Activated naive CD4-positive, alpha-beta T cell treated with anti-CD3 and anti-CD28 coated beads for 36 hours (primary cell): ENCODE measurements around the gene CSTF1. TPM values are rescaled to one million over a fixed set of nuclear protein-coding genes. Genes with fewer than 3 reads are reported as not detected.
A peak's percentile ranks its signal among the peaks of the same experiment; 100 is the strongest.

Experiments
- CTCF ChIA-PET: fragments of 350-600 bp; sonication (Branson Sonifier 250); formaldehyde crosslinking; loops from one replicate; lab custom pipeline; 2021; ENCODE audit warnings: antibody characterized with exemption; lab: Charles Lee
- DNase-seq: peaks from one replicate; pipeline ENCODE4 v3.0.0-alpha.2; 2020
- H3K27ac Mint-ChIP-seq: one replicate; pipeline ENCODE4 v1.8.0; 2021; ENCODE audit warnings: mild to moderate bottlenecking, mixed read lengths
- H3K27me3 Mint-ChIP-seq: one replicate; pipeline ENCODE4 v1.8.0; 2021; ENCODE audit warnings: low read depth, mixed read lengths
- H3K36me3 Mint-ChIP-seq: one replicate; pipeline ENCODE4 v1.8.0; 2021; ENCODE audit warnings: low read depth, mixed read lengths
- H3K4me1 Mint-ChIP-seq: one replicate; pipeline ENCODE4 v1.8.0; 2021; ENCODE audit warnings: low read depth, mixed read lengths
- H3K4me3 Mint-ChIP-seq: one replicate; pipeline ENCODE4 v1.8.0; 2021; ENCODE audit warnings: mild to moderate bottlenecking, moderate library complexity, mixed read lengths
- H3K9me3 Mint-ChIP-seq: one replicate; pipeline ENCODE4 v1.8.0; 2021; ENCODE audit warnings: mixed read lengths
- intact Hi-C: fragments of 100-400 bp; cut with micrococcal nuclease; formaldehyde crosslinking; loops from one replicate; pipeline ENCODE4 v1.15.1; 2023
- total RNA-seq, 2 experiments: library from RNA; stranded (reverse); gene quantifications; one replicate each; pipeline ENCODE4 v1.2.3, GENCODE V29; 2021

The CSTF1 gene
- total RNA-seq, 2 experiments from 2014 or later = 68.0 to 70.7 TPM

DNA sequence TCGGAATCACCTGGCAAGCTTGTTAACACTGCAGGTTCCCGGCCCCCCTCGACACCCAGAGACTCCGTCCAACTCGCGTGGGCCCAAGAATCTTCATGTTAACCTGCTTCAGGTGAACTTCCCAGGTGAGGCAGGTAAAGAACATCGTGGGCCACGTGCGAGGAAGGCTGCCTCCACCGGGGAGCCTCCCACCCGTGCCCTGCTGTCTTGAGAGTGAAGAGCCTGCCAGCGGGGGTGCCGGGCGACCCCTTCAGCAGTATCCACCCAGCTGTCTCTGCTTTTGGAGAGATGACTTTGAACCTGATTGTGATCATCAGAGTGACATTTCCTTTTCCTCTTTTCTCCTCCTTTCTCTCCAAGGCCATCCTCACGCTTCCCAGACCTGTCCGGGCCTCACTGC, 53.1 kb downstream of the CSTF1 start:
- Mint-ChIP-seq H3K4me1 (peaks cover 19% of the 10 kb centered on the region), H3K27ac (no peak overlapping the region), H3K4me3 (no peak overlapping the region), H3K27me3 (no peaks in the 10 kb centered on the region), H3K36me3 (peaks cover 3% of the 10 kb centered on the region), H3K9me3 (no peaks in the 10 kb centered on the region)
- CTCF ChIA-PET = interaction anchor here (0.6 kb wide), 1 partner anchor 70 kb away, joined by 5 read pairs; no protein-coding TSS in a partner anchor
- intact Hi-C loops = no loop called here
- no peak for DNase-seq

DNA sequence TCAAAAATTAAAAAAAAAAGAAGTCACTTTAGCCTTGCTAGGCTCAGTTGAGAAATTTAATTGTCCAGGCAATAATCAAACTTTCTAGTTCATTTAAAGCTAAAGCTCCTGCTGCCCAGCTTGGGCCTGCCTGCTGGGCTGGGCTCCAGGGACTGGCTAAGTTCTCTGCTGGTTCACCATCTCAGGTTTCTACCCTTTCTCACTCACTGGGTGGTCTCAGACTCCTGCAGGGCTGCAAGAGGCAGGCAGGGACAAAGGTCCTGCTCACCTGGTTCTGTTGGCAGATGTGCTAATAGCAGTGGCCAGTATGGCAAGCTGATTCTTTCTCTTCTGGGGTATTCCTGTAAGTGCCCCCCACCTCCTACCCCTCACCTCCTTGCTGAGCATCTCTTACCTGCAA, 54.8 kb downstream of the CSTF1 start:
- no peak for DNase-seq
- Mint-ChIP-seq H3K4me3 (no peak overlapping the region), H3K4me1 (peaks cover 9% of the 10 kb centered on the region), H3K9me3 (no peaks in the 10 kb centered on the region), H3K36me3 (peaks cover 7% of the 10 kb centered on the region), H3K27me3 (no peaks in the 10 kb centered on the region), H3K27ac (no peak overlapping the region)
- CTCF ChIA-PET = no interaction called here
- intact Hi-C loops = no loop called here

DNA sequence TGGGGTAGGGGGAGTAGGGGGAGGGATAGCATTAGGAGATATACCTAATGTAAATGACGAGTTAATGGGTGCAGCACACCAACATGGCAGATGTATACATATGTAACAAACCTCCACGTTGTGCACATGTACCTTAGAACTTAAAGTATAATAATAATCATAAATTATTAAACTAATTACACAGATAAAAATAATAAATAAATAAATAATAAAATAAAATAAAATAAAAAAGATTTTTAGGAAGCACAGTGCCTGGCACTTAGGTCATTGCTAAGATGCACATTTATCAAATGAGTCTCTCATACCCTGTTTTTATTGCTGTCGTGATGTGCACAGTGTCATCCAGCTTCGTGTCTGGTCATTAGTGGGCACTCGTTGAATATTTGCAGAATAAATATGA, 57.0 kb downstream of the CSTF1 start:
- peaks cover 8% of the 10 kb centered on the region for H3K36me3 Mint-ChIP-seq
- intact Hi-C loops = no loop called here
- CTCF ChIA-PET = no interaction called here
- no peaks in the 10 kb centered on the region for H3K27me3 Mint-ChIP-seq
- H3K9me3 Mint-ChIP-seq = no peaks in the 10 kb centered on the region
- no peak overlapping the region for H3K27ac Mint-ChIP-seq
- DNase-seq = no peak
- H3K4me1 Mint-ChIP-seq = peaks cover 10% of the 10 kb centered on the region
- no peak overlapping the region for H3K4me3 Mint-ChIP-seq

DNA sequence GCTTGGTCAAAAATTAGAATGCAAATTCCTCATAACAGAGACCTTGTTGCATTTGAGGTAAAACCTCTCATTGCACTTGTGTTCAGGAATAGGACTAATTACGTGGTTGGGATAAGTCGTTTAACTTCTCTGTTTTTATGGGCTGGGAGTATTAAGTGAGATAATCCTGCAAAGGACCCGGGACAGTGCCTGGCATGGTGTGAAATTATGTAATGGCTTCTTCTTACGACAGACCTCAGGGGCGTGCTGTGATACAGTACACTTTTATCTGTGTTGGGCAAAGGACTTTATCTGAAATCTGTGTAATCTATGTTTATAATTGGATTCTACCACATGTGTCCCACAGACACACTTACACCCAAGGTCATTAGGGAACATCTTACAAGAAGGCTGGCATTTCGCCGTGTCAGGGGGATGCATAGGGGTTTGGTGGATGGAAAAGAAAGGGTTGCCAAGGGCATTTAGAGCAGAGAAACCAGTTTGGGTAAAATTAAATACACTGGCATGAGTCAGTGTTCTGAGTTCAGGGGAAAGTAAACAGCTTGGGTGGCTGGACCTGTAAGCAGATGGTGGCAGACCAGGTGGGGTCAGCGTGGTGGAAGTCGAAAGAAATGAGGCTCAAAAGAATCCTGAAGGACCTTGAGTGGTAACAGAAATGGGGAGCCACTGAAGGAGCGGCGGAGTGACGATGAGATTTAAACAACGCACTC, 58.8 kb downstream of the CSTF1 start:
- CTCF ChIA-PET = no interaction called here
- Mint-ChIP-seq H3K4me3 (no peak overlapping the region), H3K36me3 (peaks cover 8% of the 10 kb centered on the region), H3K9me3 (no peaks in the 10 kb centered on the region), H3K4me1 (peaks cover 21% of the 10 kb centered on the region), H3K27ac (no peak overlapping the region), H3K27me3 (no peaks in the 10 kb centered on the region)
- intact Hi-C loops = no loop called here
- no peak for DNase-seq

DNA sequence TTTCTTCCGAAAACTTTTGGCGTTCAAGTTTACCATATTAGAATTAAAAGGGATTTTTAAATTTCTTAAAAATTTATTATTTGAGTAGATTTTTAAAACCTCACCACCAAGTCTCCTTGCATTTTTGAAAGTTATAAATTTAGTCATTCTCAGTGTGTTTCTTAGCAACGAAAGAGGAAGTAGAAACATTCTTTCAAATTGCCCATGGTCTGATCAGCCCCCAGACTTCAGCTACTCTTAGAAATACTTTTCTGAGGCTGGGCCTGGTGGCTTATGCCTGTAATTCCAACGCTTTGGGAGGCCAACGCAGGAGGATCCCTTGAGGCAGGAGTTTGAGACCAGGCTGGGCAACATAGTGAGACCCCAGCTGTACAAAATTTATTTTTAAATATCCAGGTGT, 60.9 kb downstream of the CSTF1 start:
- Mint-ChIP-seq H3K36me3 (peaks cover 11% of the 10 kb centered on the region), H3K27ac (no peak overlapping the region), H3K4me3 (no peak overlapping the region), H3K4me1 (peaks cover 21% of the 10 kb centered on the region), H3K9me3 (no peaks in the 10 kb centered on the region), H3K27me3 (no peaks in the 10 kb centered on the region)
- intact Hi-C loops = no loop called here
- CTCF ChIA-PET = no interaction called here
- DNase-seq = no peak

DNA sequence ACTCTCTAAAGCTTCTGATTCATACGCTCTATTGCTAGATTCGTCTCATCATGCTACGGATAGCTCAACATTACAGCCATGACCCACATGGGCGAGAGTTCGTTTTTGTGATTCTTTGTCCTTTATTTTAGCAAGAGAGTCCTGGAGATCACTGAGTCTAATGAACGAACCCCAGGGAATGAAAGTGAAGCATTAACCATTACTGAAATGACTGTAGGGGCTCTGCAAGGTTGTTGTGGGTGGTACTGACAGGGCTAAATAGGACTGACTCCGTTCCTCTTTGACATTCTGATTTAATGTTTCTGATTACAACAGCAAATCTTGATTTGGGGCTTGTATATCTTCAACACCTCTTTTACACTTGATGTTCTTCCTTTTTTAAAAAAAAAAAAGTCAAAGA, 62.3 kb downstream of the CSTF1 start:
- Mint-ChIP-seq H3K27ac (peak overlapping the region; percentile 68), H3K4me3 (no peak overlapping the region), H3K36me3 (peaks cover 11% of the 10 kb centered on the region), H3K9me3 (no peaks in the 10 kb centered on the region), H3K27me3 (no peaks in the 10 kb centered on the region), H3K4me1 (peaks cover 21% of the 10 kb centered on the region)
- DNase-seq = peak; percentile 26
- intact Hi-C loops = loop anchor here (1.0 kb wide), 2 partner anchors 14 kb away; partner anchors contain the start of gene RTF2
- CTCF ChIA-PET = interaction anchor here (1.0 kb wide), 1 partner anchor 24 kb away, joined by 3 read pairs; no protein-coding TSS in a partner anchor

Other genes starting within 250 kb of the CSTF1 start
- gene MC3R, start 143.9 kb upstream of the CSTF1 start, total RNA-seq = not detected
- gene FAM210B, start 33.7 kb upstream of the CSTF1 start, total RNA-seq = 1 to 10 TPM; 7.5 to 8.2 TPM
- 100 to 1,000 TPM; 115 to 121 TPM for gene AURKA, start 430 bp upstream of the CSTF1 start, total RNA-seq
- 1 to 10 TPM; 5.1 to 5.2 TPM for gene CASS4, start 19.6 kb downstream of the CSTF1 start, total RNA-seq
- gene RTF2, start 76.0 kb downstream of the CSTF1 start, total RNA-seq = 10 to 100 TPM; 76.8 to 82.9 TPM
- under 1 TPM in 1 of 2 experiments, not detected in 1; 0.31 TPM for gene FAM209A, start 132.1 kb downstream of the CSTF1 start, total RNA-seq
- gene FAM209B, start 140.6 kb downstream of the CSTF1 start, total RNA-seq = under 1 TPM; 0.64 to 0.95 TPM
- gene TFAP2C, start 236.7 kb downstream of the CSTF1 start, total RNA-seq = not detected